ENCODE measurements around the gene PAGE2. TPM values are rescaled to one million over a fixed set of nuclear protein-coding genes. Genes with fewer than 3 reads are reported as not detected.

Gene PAGE2, protein sequence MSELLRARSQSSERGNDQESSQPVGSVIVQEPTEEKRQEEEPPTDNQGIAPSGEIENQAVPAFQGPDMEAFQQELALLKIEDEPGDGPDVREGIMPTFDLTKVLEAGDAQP
- not detected in 2 replicates for polyA plus RNA-seq
- polyA minus RNA-seq = not detected in 2 replicates

DNA sequence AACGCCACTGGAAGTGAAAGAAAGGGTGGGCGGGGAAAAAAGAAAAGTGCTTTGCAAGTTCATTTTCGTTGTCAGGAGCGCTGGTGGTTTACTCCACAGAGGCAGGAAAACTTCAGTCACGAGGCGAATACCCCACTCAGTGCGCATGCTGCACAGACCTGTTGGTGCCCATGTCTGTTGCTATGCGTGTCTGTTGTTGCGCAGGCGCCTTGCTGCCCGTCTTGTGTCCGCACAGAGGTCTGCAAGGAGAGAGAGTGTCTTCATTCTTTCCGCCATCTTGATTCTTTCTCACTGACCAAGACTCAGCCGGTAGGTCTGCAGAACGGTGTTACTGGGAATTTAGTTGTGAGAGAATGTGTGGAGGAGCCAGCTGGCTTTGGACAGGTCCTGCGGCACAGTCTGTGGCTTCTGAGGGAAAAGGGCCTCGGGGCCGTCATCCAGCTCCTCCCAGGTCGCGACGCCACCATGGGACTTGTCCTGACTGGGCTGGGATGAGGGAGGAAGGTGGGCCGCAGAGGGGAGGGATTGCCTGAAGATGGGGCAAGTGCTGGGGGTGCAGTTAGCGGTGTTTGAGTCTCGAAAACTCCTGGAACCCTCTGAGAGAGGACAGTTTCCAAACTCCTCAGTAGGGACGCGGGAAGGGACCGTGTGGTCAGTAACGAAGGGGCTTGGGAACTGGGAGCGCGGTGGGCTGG lies at the start of gene PAGE2:
Gene PAGE2, plus strand, starts transcription at position 224 of the 695 bp plus-strand sequence. CDS start 1,003 bp downstream, outside the sequence.
- H3K4me2 ChIP-seq (ENCODE audit: low read length) = no peak within 1 kb of the TSS
- H4K20me1 ChIP-seq (ENCODE audit: insufficient read depth) = no peaks in the 10 kb centered on the region
- no peaks in the 10 kb centered on the region for H3K9me3 ChIP-seq (ENCODE audit: low read length)
- no peak within 1 kb of the TSS for H3K27ac ChIP-seq (ENCODE audit: low read length)
- no peaks in the 10 kb centered on the region for H3K9me2 ChIP-seq (ENCODE audit: insufficient read depth, low read length)
- TF ChIP-seq TAF1 (IDR thresholded peaks at IDR 0.05; ENCODE audit: low read depth) = no peak
- no peak for TF ChIP-seq CTCF (IDR thresholded peaks at IDR 0.05; ENCODE audit: poor library complexity, severe bottlenecking)
- TF ChIP-seq POLR2AphosphoS5 (IDR thresholded peaks at IDR 0.05) = no peak
- TF ChIP-seq, protein P1, sequence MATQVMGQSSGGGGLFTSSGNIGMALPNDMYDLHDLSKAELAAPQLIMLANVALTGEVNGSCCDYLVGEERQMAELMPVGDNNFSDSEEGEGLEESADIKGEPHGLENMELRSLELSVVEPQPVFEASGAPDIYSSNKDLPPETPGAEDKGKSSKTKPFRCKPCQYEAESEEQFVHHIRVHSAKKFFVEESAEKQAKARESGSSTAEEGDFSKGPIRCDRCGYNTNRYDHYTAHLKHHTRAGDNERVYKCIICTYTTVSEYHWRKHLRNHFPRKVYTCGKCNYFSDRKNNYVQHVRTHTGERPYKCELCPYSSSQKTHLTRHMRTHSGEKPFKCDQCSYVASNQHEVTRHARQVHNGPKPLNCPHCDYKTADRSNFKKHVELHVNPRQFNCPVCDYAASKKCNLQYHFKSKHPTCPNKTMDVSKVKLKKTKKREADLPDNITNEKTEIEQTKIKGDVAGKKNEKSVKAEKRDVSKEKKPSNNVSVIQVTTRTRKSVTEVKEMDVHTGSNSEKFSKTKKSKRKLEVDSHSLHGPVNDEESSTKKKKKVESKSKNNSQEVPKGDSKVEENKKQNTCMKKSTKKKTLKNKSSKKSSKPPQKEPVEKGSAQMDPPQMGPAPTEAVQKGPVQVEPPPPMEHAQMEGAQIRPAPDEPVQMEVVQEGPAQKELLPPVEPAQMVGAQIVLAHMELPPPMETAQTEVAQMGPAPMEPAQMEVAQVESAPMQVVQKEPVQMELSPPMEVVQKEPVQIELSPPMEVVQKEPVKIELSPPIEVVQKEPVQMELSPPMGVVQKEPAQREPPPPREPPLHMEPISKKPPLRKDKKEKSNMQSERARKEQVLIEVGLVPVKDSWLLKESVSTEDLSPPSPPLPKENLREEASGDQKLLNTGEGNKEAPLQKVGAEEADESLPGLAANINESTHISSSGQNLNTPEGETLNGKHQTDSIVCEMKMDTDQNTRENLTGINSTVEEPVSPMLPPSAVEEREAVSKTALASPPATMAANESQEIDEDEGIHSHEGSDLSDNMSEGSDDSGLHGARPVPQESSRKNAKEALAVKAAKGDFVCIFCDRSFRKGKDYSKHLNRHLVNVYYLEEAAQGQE (IDR thresholded peaks at IDR 0.05; ENCODE audit: borderline replicate concordance) = no peak
- no peak for TF ChIP-seq EZH2 (IDR thresholded peaks at IDR 0.05; ENCODE audit: borderline replicate concordance, insufficient read depth, low read length, poor library complexity, severe bottlenecking)
- TF ChIP-seq EP300 (conservative IDR thresholded peaks at IDR 0.05; ENCODE audit: poor library complexity, severe bottlenecking) = no peak
- no peak for TF ChIP-seq SMC3 (conservative IDR thresholded peaks at IDR 0.05; ENCODE audit: poor library complexity)
- TF ChIP-seq RAD21 (conservative IDR thresholded peaks at IDR 0.05) = no peak
- TF ChIP-seq MXI1 (conservative IDR thresholded peaks at IDR 0.05; ENCODE audit: poor library complexity, severe bottlenecking) = no peak
- H3K79me2 ChIP-seq (replicated peaks; ENCODE audit: insufficient read depth, low read length) = no peaks in the 10 kb centered on the region
- no peak within 1 kb of the TSS for H2AFZ ChIP-seq (ENCODE audit: low read depth, low read length)
- no peaks in the 10 kb centered on the region for H3F3A ChIP-seq (ENCODE audit: insufficient read depth, low read length, poor library complexity, severe bottlenecking)
- no peaks in the 10 kb centered on the region for H3K27me3 ChIP-seq (ENCODE audit: insufficient read depth, low read depth, low read length)
- H3K36me3 ChIP-seq (ENCODE audit: insufficient read depth, low read length) = no peaks in the 10 kb centered on the region
- no peak within 1 kb of the TSS for H3K9ac ChIP-seq (ENCODE audit: low read length)
- no peak within 1 kb of the TSS for H3K4me3 ChIP-seq (ENCODE audit: low read length)

DNA sequence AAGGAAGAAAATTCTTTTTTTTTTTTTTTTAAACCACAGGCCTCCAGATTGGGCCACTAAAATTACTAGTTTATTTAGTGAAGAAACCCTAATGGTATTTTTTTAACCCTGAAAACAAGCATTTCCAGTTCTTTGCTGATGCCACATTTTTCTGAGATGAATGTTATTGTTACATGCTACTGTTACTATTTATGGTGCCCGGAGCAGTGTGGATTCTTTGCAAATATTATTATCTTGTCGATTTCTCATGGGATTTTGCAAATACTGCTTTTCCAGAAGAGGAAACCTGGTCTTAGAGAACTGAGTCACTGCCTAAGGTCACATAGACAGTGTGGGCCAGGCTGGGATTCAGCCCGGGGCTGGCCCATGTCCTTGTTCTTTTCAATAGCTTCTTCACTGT lies 49.3 kb upstream of the PAGE2 start:
- Histone ChIP-seq H3K9me2 (ENCODE audit: insufficient read depth, low read length) (no peaks in the 10 kb centered on the region), H4K20me1 (ENCODE audit: insufficient read depth) (no peaks in the 10 kb centered on the region), H3K36me3 (ENCODE audit: insufficient read depth, low read length) (no peaks in the 10 kb centered on the region), H3K9me3 (ENCODE audit: low read length) (no peaks in the 10 kb centered on the region), H3K4me3 (ENCODE audit: low read length) (no peak overlapping the region), H2AFZ (ENCODE audit: low read depth, low read length) (no peak overlapping the region), H3K79me2 (replicated peaks; ENCODE audit: insufficient read depth, low read length) (no peaks in the 10 kb centered on the region), H3F3A (ENCODE audit: insufficient read depth, low read length, poor library complexity, severe bottlenecking) (no peaks in the 10 kb centered on the region), H3K27me3 (ENCODE audit: insufficient read depth, low read depth, low read length) (no peaks in the 10 kb centered on the region), H3K9ac (ENCODE audit: low read length) (no peak overlapping the region), H3K4me2 (ENCODE audit: low read length) (no peak overlapping the region), H3K27ac (ENCODE audit: low read length) (no peak overlapping the region)
- TF ChIP-seq CTCF (IDR thresholded peaks at IDR 0.05; ENCODE audit: poor library complexity, severe bottlenecking) (no peak), POLR2AphosphoS5 (IDR thresholded peaks at IDR 0.05) (no peak), TAF1 (IDR thresholded peaks at IDR 0.05; ENCODE audit: low read depth) (no peak), MXI1 (conservative IDR thresholded peaks at IDR 0.05; ENCODE audit: poor library complexity, severe bottlenecking) (no peak), RAD21 (conservative IDR thresholded peaks at IDR 0.05) (no peak), EP300 (conservative IDR thresholded peaks at IDR 0.05; ENCODE audit: poor library complexity, severe bottlenecking) (no peak), EZH2 (IDR thresholded peaks at IDR 0.05; ENCODE audit: borderline replicate concordance, insufficient read depth, low read length, poor library complexity, severe bottlenecking) (no peak), SMC3 (conservative IDR thresholded peaks at IDR 0.05; ENCODE audit: poor library complexity) (no peak)
- TF ChIP-seq, protein P1 (IDR thresholded peaks at IDR 0.05; ENCODE audit: borderline replicate concordance) = no peak

Data from neural cell (in vitro differentiated cells).